Islet of Langerhans (tissue), 1 donor: ENCODE measurements around the gene MYO1F.
A peak's percentile ranks its signal among the peaks of the same experiment; 100 is the strongest.
"Not testable (repeated sequence)": the region's sequence is repeated elsewhere in the genome, so short reads cannot be mapped to it uniquely, and the experiment has no call there.

Experiments
- FAIRE-seq: peaks from one replicate; lab custom pipeline; 2011; peaks lifted over from hg19 to GRCh38; lab: Jason Lieb, UNC

MYO1F gene

GRCh38 chr19:8514505-8515009, 62.7 kb downstream of the MYO1F start:
- FAIRE-seq: not testable (repeated sequence)

GRCh38 chr19:8513687-8514504, 63.3 kb downstream of the MYO1F start, which contains the start of gene ZNF414:
ZNF414 (minus strand) TSS chr19:8514167; CDS start chr19:8514046, 121 bp downstream.
- FAIRE-seq: peak; percentile 60

- no peak for FAIRE-seq
These were observed 64.1 kb downstream of the MYO1F start for GRCh38 chr19:8513036-8513686.

GRCh38 chr19:8512115-8512967, 64.9 kb downstream of the MYO1F start:
- FAIRE-seq: no peak

- no peak for FAIRE-seq
These were observed 65.6 kb downstream of the MYO1F start for GRCh38 chr19:8511573-8512101.

- FAIRE-seq: no peak
These were observed 66.6 kb downstream of the MYO1F start for GRCh38 chr19:8510589-8511115.

GRCh38 chr19:8506402-8506957, 70.8 kb downstream of the MYO1F start:
- FAIRE-seq: no peak

GRCh38 chr19:8505680-8506401, 71.4 kb downstream of the MYO1F start:
- FAIRE-seq: no peak

GRCh38 chr19:8504919-8505318, 72.3 kb downstream of the MYO1F start:
- no peak for FAIRE-seq

GRCh38 chr19:8504171-8504570, 73.1 kb downstream of the MYO1F start:
- FAIRE-seq: no peak

- FAIRE-seq: no peak
These were observed 73.7 kb downstream of the MYO1F start for GRCh38 chr19:8503510-8503909.

- no peak for FAIRE-seq
These were observed 75.3 kb downstream of the MYO1F start for GRCh38 chr19:8501981-8502380.

GRCh38 chr19:8501516-8501915, 75.7 kb downstream of the MYO1F start:
- no peak for FAIRE-seq

- FAIRE-seq: no peak
These were observed 77.1 kb downstream of the MYO1F start for GRCh38 chr19:8500158-8500557.

GRCh38 chr19:8499048-8499833, 78.0 kb downstream of the MYO1F start:
- no peak for FAIRE-seq

- no peak for FAIRE-seq
These were observed 78.9 kb downstream of the MYO1F start for GRCh38 chr19:8498295-8498694.

- no peak for FAIRE-seq
These were observed 83.1 kb downstream of the MYO1F start for GRCh38 chr19:8494158-8494557.

GRCh38 chr19:8491574-8491973, 85.7 kb downstream of the MYO1F start:
- no peak for FAIRE-seq

GRCh38 chr19:8490873-8491272, 86.4 kb downstream of the MYO1F start:
- FAIRE-seq: no peak

GRCh38 chr19:8490395-8490760, 86.9 kb downstream of the MYO1F start:
- no peak for FAIRE-seq
